Posterior cingulate gyrus (tissue), 11 donors: ENCODE results near the gene RBM23.

Experiments
- DNase-seq, 10 donors: peaks; one replicate each; pipeline versions ENCODE4 v3.0.0 to v3.0.0-alpha.2; 2020 to 2021; ENCODE audit warnings: mixed read lengths in 3 of 10
- intact Hi-C: fragments of 100-400 bp; cut with DNase I; formaldehyde crosslinking; loops from one replicate; pipeline ENCODE4 v1.15.1; 2023

Gene RBM23

DNA sequence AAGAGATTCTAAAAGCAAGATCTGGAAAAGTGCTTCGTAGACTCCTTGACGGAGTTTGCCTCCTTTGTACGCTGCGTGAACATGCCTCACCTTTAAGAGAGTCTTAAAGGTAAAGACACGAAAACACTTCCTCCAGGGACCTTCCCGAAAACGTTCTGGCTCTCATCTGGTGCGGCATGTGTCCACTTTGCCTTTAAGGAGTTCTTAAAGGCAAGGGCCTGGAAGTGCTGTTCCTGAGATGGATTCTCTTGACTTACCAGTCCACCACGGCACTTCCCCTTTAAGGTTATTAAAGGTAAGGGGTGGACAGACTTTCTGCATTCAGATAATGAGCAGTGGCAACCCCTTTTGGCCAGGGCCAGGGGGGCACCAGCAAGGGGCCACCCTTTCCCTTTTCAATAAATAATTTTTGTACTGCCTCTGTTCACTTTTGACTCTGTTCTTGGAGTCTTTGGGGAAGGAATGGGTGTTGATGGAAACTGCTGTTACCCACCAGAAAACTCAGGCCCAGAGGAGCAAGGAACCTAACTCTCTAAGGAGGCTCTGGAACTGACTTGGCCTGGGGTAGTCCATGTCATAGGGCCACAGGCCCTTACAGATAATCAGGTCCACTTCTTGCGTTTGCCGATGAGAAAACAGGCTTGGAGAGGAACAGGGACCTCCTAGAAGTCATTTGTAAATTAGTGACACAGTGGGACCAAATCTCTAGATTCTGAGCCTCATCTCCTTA is 31.5 kb downstream of the RBM23 start:
- intact Hi-C loops = no loop called here
- peak in 1 of 10 donors; percentile 28 for DNase-seq

DNA sequence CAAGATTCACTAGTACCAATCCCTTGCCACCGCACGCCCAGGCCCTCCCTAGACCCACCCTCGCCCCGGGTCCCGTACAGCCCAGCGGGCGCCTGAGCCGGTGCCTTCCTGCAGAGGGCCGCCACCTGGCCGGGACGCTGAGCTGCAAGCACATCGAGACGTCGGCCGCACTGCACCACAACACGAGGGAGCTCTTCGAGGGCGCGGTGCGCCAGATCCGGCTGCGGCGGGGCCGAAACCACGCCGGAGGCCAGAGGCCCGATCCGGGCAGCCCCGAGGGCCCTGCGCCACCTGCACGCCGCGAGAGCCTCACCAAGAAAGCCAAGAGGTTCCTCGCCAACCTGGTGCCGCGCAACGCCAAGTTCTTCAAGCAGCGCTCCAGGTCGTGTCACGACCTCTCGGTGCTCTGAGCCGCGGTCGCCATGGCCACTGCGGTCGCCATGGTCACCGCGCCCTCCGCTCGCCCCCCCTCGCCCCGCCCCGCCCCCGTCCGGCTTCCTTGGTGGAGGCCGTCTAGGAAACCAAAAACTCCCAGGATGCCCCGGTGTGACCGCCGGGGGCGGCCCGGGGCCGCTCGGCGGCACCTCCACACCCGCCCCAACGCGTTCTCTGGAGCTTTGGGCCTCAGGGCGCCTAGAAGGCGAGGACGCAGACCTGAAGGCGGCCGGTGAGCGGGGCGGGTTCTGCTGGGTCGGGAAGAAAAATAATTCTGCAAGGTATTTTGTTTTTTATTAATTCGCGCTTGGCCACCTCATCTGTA is 32.3 kb downstream of the RBM23 start:
- intact Hi-C loops = no loop called here
- peak in 3 of 10 donors; percentile 16 to 79 (median 40) for DNase-seq

DNA sequence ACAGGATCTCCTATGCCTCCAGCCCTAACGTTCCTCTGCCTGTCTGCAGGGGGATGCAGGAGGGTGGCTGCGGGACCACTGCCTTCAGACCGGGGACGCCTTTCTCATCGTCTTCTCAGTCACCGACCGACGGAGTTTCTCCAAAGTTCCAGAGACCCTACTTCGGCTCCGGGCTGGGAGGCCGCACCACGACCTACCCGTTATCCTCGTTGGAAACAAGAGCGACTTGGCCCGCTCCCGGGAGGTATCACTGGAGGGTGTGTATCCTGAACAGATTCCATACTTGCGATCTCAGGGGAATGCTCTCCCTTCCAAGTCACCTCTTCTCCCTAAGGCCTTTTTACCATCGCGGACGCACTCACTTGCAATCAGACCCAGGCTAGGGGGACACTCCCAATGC is 33.0 kb downstream of the RBM23 start:
- DNase-seq = no peak
- intact Hi-C loops = no loop called here

DNA sequence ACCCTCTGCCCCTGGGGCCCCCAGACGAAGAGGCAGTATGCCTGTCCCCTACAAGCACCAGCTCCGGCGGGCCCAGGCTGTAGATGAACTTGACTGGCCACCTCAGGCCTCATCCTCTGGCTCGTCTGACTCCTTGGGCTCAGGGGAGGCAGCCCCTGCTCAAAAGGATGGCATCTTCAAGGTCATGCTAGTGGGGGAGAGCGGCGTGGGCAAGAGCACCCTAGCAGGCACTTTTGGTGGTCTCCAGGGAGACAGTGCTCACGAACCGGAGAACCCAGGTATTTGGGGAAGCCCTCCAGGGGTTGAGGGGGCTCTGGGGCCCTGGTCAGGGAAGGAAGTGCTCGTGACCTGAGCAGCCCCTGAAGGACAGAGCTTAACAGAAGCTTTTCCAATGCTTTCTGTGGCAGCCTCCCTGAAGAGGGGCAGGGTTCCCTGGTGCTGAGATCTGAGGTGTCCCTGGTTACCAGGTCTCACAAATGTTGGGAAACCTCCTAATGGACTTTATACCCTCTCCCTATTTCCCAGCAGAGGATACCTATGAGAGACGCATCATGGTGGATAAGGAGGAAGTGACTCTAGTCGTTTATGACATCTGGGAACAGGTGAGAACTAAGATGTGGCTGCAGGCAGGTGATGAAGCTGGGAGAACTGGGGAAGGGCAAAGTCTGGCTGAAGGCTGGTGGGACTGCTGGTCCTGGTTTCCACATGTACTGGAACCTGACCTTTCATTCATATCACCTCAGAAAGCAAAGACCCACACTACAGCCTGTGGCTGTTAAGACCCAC is 34.0 kb downstream of the RBM23 start:
- DNase-seq = peak in 2 of 10 donors; percentile 52 to 75
- intact Hi-C loops = no loop called here

DNA sequence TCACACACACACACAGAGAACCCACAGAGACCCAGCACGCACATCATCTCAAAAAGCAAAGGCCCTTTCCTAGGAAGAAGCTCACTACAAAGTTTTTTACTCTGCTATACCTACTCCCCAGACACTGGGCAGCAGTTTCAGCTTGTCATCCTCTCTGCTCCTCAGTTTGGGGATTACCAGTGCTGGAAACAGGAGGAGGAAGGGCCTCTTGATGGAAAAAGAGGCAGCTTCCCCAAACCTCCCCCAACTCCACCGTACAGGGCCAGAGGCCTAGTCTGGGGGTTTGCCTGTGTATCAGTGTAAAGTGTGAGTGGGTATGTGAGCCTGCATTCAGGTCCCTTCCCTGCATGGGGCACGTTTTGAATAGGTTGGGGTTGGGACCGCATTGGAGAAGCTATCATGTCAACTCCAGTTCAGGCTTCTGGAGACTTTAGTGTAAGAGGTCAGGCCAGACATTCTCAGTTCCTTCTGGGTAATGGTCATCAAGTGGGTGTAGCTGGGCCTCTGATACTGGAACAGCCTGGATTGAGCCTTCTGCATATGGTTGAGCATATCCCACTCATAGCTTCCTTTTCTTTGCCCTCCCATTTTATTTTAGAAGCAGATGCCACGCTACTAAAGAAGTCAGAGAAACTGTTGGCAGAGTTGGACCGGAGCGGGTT is 34.7 kb downstream of the RBM23 start:
- intact Hi-C loops = no loop called here
- DNase-seq = no peak

DNA sequence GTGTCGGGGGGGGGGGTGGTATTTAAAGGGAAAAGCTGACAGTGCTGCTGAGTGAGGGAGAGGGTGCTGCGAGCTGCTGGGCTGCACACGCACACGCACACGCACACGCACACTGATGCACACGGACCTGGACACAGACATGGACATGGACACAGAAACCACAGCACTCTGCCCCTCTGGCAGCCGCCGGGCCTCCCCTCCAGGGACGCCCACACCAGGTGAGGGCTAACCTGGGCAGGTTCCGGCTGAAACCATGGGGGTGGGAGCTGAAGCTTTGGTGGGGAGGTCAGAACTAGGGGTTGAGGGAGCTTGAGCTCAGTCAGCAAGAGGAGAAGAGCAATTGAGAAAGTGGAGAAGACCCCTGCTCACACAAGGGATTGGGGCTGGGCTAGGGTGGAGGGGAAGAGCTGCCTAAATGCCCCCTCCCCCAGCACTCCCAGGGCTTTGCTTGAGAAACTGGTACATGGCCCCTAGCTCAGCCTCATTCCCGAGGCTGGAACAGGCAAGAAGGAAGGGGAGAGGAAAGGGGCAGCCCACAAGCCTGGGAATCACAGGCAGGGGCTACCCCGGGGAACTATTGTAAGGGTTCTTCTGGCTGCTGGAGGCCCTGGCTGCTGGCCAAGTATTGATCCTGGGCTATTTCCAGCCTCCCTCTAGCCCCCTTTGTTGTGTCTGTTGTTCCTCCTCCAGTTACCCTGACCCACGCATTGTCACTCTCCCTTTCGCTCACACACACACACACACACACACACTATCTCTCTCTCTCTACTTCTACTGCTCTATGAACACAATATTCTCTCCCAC is 35.6 kb downstream of the RBM23 start, which contains the start of gene REM2:
Gene REM2, plus strand, starts transcription at position 50 of the 804 bp plus-strand sequence. Its CDS starts 66 bp downstream, at position 116.
- no peak for DNase-seq
- intact Hi-C loops = no loop called here

DNA sequence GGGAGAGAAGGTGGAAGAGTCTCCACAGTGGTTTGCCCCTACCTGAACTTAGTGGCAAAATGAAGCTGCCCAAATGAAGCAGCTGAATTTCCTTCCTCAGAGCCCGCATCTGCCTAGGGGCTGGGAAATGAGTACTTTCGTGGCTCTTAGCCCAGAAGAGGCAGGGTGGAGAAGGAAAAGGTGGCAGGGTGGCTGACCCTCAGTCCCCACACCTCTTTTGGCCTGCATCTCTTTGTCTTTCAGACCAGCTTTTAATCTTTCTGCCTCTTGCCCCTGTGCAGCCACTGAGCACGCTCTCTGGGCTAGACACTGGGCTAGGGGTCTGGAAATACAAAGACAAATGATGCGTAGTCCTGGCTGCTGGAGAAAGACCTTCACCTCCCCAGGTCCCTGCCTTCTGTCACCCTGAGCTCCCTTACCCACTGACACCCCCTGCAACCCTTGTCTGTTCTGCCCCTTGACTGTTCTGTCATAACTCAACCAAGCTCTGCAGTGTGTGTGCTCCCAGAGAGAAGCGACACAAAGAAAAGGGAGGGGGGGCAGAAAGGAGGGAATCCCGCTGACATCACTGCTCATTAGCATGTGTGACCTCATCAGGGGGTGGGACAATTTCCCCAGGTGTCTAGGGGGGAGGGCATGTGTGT is 36.3 kb downstream of the RBM23 start:
- intact Hi-C loops = no loop called here
- DNase-seq = peak in 7 of 10 donors; percentile 30 to 89 (median 44)

DNA sequence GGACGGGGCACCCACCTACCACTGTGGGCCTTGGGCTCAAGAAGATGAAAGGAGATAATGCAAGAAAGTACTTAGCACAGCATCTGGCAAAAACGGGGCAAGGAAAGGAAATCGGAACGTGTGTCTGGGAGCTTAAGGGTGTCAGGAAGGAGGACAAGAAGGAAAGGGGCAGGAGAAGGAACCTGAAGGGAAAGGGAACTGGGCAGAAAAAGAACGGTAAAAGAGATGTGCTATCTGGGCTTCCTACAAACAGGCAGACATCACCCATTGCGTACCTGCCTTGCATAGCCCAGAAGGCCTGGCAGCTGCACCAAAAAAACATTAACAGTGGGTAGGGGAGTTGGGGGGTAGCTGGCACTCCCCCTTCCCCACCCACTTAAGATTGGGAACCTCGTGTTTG is 36.9 kb downstream of the RBM23 start:
- DNase-seq = no peak
- intact Hi-C loops = no loop called here

DNA sequence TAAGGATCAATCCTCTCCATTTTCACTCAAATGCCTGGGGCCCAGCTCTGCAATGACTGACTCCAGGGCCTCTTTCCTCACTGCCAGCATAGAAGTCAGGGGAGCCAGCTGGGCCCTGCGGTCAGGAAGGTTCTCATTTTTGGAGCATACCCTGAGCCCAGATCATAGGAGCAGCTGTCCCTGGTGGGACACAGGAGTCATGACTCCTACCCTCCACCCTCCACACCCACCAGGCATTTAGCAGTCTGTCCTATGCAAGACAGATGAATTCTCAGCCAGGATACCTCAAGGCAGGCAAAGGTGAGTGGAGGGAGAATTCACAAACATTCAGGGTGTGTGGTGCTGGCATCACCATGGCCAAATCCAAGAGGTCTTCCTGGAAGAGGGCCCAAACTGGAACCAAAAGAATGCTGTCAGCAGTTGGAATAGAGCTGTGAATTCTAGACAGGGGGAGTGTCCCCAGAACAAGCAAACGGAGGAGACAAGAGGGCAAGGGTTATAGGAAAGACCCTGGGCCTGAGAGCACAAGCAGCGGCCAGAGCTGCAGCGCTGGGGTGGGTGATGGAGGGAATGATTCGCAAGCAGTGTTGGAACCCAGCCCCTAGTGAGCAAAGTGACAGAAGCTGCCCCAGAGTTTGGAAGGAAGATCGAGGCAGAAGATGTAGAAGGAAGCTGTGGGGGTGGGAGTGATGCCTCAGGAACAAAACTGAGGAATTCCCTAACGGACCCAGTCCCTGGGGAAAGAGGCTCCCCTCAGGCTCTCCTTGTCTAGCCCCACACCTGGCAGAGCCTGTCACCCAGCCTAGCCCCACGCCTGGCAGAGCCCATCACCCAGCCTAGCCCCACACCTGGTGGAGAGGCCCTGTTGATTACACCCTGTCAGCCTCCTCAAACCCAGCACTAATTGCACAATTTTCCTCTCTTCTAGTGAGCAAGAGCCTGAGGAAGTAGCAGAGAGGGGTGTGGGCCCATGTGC is 40.4 kb downstream of the RBM23 start:
- intact Hi-C loops = no loop called here

DNA sequence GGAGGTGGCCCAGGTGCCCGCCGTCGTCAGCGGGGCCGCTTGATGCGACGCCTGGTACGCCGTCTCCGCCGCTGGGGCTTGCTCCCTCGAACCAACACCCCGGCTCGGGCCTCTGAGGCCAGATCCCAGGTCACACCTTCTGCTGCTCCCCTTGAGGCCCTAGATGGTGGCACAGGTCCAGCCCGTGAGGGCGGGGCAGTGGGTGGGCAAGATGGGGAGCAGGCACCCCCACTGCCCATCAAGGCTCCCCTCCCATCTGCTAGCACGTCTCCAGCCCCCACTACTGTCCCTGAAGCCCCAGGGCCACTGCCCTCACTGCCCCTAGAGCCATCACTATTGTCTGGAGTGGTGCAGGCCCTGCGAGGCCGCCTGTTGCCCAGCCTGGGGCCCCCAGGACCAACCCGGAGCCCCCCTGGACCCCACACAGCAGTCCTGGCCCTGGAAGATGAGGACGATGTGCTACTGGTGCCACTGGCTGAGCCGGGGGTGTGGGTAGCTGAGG is 41.9 kb downstream of the RBM23 start:
- no peak for DNase-seq
- intact Hi-C loops = no loop called here

More for the DNA sequence above, 40.4 kb downstream of the RBM23 start:
- DNase-seq = peak in 1 of 10 donors; percentile 63

DNA sequence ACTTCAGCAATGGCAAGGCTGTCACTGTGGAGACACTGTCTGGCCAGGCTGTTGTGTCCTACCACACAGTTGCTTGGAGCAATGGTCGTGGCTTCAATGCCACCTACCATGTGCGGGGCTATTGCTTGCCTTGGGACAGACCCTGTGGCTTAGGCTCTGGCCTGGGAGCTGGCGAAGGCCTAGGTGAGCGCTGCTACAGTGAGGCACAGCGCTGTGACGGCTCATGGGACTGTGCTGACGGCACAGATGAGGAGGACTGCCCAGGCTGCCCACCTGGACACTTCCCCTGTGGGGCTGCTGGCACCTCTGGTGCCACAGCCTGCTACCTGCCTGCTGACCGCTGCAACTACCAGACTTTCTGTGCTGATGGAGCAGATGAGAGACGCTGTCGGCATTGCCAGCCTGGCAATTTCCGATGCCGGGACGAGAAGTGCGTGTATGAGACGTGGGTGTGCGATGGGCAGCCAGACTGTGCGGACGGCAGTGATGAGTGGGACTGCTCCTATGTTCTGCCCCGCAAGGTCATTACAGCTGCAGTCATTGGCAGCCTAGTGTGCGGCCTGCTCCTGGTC is 43.1 kb downstream of the RBM23 start:
- no peak for DNase-seq
- intact Hi-C loops = no loop called here

DNA sequence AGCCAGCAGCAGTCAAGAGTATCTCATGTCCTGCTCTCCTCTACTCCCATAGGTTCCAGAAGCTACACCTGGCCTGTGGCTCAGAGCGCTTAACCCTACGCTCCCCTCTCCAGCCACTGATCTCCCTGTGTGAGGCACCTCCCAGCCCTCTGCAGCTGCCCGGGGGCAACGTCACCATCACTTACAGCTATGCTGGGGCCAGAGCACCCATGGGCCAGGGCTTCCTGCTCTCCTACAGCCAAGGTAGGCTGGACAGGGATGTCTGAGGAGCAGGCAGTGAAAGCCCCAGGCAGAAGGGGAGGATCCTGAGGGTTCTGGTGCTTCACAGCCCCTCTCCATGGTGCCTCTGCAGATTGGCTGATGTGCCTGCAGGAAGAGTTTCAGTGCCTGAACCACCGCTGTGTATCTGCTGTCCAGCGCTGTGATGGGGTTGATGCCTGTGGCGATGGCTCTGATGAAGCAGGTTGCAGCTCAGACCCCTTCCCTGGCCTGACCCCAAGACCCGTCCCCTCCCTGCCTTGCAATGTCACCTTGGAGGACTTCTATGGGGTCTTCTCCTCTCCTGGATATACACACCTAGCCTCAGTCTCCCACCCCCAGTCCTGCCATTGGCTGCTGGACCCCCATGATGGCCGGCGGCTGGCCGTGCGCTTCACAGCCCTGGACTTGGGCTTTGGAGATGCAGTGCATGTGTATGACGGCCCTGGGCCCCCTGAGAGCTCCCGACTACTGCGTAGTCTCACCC is 43.8 kb downstream of the RBM23 start:
- intact Hi-C loops = no loop called here
- no peak for DNase-seq

DNA sequence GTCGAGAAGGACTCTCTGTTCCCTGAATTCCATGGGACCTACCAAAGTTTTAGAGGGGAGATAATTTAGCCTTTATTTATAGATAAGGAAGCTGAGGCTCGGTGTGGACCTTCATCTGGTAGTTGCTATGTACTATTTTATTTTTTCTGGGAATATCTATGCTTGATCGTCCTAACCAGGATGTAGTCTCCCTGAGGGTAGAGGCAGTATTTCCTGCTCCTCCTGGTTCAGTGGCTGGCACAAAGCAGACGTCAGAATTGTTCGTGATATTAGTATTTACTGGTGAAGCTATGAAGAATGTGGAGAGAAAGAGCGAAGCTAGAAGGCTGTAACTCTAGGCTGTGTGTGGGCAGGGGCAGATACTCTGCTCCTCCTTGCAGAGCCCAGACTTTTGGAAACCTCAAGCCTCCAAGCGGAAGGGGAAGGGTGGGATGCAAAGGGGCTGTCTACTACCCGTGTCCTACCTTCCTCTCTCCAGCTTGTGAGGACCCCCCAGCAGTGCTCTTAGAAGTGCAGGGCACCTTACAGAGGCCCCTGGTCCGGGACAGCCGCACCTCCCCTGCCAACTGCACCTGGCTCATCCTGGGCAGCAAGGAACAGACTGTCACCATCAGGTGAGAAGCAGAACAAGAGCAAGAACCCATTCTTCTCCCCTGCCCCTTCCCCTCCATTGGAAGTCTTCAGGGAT is 46.0 kb downstream of the RBM23 start:
- DNase-seq = peak in 1 of 10 donors; percentile 29
- intact Hi-C loops = no loop called here

DNA sequence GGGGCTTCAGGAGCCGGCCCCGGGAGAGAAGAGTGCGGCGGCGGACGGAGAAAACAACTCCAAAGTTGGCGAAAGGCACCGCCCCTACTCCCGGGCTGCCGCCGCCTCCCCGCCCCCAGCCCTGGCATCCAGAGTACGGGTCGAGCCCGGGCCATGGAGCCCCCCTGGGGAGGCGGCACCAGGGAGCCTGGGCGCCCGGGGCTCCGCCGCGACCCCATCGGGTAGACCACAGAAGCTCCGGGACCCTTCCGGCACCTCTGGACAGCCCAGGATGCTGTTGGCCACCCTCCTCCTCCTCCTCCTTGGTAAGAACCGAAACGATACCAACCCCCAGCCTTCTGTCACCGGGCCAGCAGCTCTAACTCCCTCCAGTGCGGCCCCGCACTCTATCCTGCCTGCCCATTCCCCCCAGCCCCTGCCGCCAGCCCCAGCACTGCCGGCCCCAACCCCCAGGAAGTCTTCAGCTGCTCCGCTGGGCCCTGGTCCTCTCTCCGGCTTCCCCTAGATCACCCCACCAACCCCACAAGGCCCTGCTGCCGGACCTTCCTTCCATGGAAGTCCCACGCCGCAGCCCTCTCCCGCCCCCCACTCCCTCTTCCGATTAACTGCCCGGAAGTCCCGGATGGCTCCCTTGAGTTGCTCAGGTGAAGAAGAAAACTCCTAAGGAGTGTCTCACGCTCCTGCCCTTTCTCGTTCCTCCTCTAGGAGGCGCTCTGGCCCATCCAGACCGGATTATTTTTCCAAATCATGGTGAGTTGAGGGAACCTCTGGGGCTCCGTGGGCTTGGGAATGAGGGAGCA is 46.7 kb downstream of the RBM23 start:
- intact Hi-C loops = no loop called here
- peak in 8 of 10 donors; percentile 51 to 91 (median 74) for DNase-seq
